Peyer's patch (tissue), 4 donors: Measurements from ENCODE around the gene NOXA1.

Experiments
- CTCF ChIP-seq, 6 experiments: fragments of 450-650 bp in 4 of 6; fragments of 200-600 bp in 2 of 6; sonication (generic) in 1 of 6; IDR thresholded peaks; one replicate each; pipeline ENCODE4 v1.5.1; 2017 to 2019; ENCODE audit warnings: antibody characterized with exemption in 6 of 6, mild to moderate bottlenecking in 3 of 6, moderate library complexity in 1 of 6
- POLR2A ChIP-seq, 2 donors: fragments of 450-650 bp; IDR thresholded peaks; one replicate each; pipeline ENCODE4 v1.5.1; 2017; ENCODE audit warnings: antibody characterized with exemption in 2 of 2, mild to moderate bottlenecking in 2 of 2, moderate library complexity in 2 of 2

GRCh38 chr9:137396227-137396626, 27.0 kb upstream of the NOXA1 start:
- no peak for TF ChIP-seq CTCF (IDR thresholded peaks at IDR 0.05)
- TF ChIP-seq POLR2A (IDR thresholded peaks at IDR 0.05) = no peak
